Measurements from ENCODE around the gene HFM1. TPM values are rescaled to one million over a fixed set of nuclear protein-coding genes. Genes with fewer than 3 reads are reported as not detected.

HFM1 gene
- total RNA-seq, 2 donors from 2014 or later, result 0.99 to 2.9 TPM

GRCh38 chr1:91283421-91283726, 121.3 kb downstream of the HFM1 start:
- DNase-seq, result no peak
- WGBS, 2 donors, result 91 to 95% methylated on average over 2 of the region's 2 CpGs
- no peaks in the 10 kb centered on the region for H3K27me3 ChIP-seq
- no peak overlapping the region for H3K4me3 ChIP-seq
- no peak for ATAC-seq
- TF ChIP-seq CTCF (IDR thresholded peaks at IDR 0.05), result no peak
- H3K27ac ChIP-seq, result no peak overlapping the region
- intact Hi-C loops (cut with DNase I), result no loop called here
- no peaks in the 10 kb centered on the region for H3K36me3 ChIP-seq (replicated peaks in 1 of 2; ENCODE audit: insufficient read depth in 1 of 2, low read depth in 2 of 2)
- no peaks in the 10 kb centered on the region for H3K9me3 ChIP-seq
- H3K4me1 ChIP-seq, result no peaks in the 10 kb centered on the region

- DNase-seq (peak; percentile 63 to 71 (median 68)), ATAC-seq (peak; percentile 81)
- H3K4me1 ChIP-seq, result no peaks in the 10 kb centered on the region
- H3K27me3 ChIP-seq, result no peaks in the 10 kb centered on the region
- H3K9me3 ChIP-seq, result no peaks in the 10 kb centered on the region
- no peak overlapping the region for H3K4me3 ChIP-seq
- TF ChIP-seq CTCF (IDR thresholded peaks at IDR 0.05) (peak; percentile 20 to 82 (median 77)), POLR2A (IDR thresholded peaks at IDR 0.05) (no peak)
- WGBS, 2 donors, result 25 to 29% methylated on average over 6 of the region's 6 CpGs
- intact Hi-C loops (cut with DNase I), result no loop called here
- H3K36me3 ChIP-seq (replicated peaks in 1 of 2; ENCODE audit: insufficient read depth in 1 of 2, low read depth in 2 of 2), result no peaks in the 10 kb centered on the region
- no peak overlapping the region for H3K27ac ChIP-seq
These were observed 121.8 kb downstream of the HFM1 start for GRCh38 chr1:91282695-91283420.

GRCh38 chr1:91281782-91282181, 122.9 kb downstream of the HFM1 start:
- intact Hi-C loops (cut with DNase I), result no loop called here
- WGBS, 2 donors, result 55 to 61% methylated on average over 6 of the region's 6 CpGs
- no peaks in the 10 kb centered on the region for H3K36me3 ChIP-seq (replicated peaks in 1 of 2; ENCODE audit: insufficient read depth in 1 of 2, low read depth in 2 of 2)
- no peak for DNase-seq
- no peaks in the 10 kb centered on the region for H3K4me1 ChIP-seq
- H3K4me3 ChIP-seq, result no peak overlapping the region
- no peak for ATAC-seq
- TF ChIP-seq POLR2A (IDR thresholded peaks at IDR 0.05) (no peak), CTCF (IDR thresholded peaks at IDR 0.05) (no peak)
- no peaks in the 10 kb centered on the region for H3K27me3 ChIP-seq
- no peak overlapping the region for H3K27ac ChIP-seq
- H3K9me3 ChIP-seq, result no peaks in the 10 kb centered on the region

- intact Hi-C loops (cut with DNase I), result no loop called here
- H3K9me3 ChIP-seq, result no peaks in the 10 kb centered on the region
- no peak for DNase-seq
- TF ChIP-seq CTCF (IDR thresholded peaks at IDR 0.05) (peak in 3 of 7 experiments; percentile 7 to 12 (median 12)), POLR2A (IDR thresholded peaks at IDR 0.05) (no peak)
- H3K36me3 ChIP-seq (replicated peaks in 1 of 2; ENCODE audit: insufficient read depth in 1 of 2, low read depth in 2 of 2), result no peaks in the 10 kb centered on the region
- no peak overlapping the region for H3K27ac ChIP-seq
- no peak overlapping the region for H3K4me3 ChIP-seq
- ATAC-seq, result no peak
- no peaks in the 10 kb centered on the region for H3K27me3 ChIP-seq
- H3K4me1 ChIP-seq, result no peaks in the 10 kb centered on the region
- WGBS, 2 donors, result 18 to 29% methylated on average over 1 of the region's 1 CpG
These were observed 125.9 kb downstream of the HFM1 start for GRCh38 chr1:91278754-91279153.

GRCh38 chr1:91273875-91274274, 130.8 kb downstream of the HFM1 start:
- ATAC-seq (no peak), DNase-seq (no peak)
- Histone ChIP-seq H3K4me3 (no peak overlapping the region), H3K27ac (no peak overlapping the region), H3K27me3 (no peaks in the 10 kb centered on the region), H3K9me3 (no peaks in the 10 kb centered on the region), H3K4me1 (no peaks in the 10 kb centered on the region), H3K36me3 (replicated peaks in 1 of 2; ENCODE audit: insufficient read depth in 1 of 2, low read depth in 2 of 2) (no peaks in the 10 kb centered on the region)
- intact Hi-C loops (cut with DNase I), result no loop called here
- WGBS, 2 donors, result 79 to 93% methylated on average over 1 of the region's 1 CpG
- no peak for TF ChIP-seq POLR2A (IDR thresholded peaks at IDR 0.05)
- TF ChIP-seq CTCF (IDR thresholded peaks at IDR 0.05), result no peak

Data from body of pancreas (tissue), 4 donors.